ENCODE data around the gene ALPK3. TPM values are rescaled to one million over a fixed set of nuclear protein-coding genes. Genes with fewer than 3 reads are reported as not detected.
A peak's percentile ranks its signal among the peaks of the same experiment; 100 is the strongest.

Gene ALPK3
- total and polyA plus RNA-seq, 9 of the 15 experiments (the other 6 are each of a cell fraction or from before 2014, with no cell fraction given), result 0.04 to 1.0 (median 0.07) TPM; not detected in 2

DNA sequence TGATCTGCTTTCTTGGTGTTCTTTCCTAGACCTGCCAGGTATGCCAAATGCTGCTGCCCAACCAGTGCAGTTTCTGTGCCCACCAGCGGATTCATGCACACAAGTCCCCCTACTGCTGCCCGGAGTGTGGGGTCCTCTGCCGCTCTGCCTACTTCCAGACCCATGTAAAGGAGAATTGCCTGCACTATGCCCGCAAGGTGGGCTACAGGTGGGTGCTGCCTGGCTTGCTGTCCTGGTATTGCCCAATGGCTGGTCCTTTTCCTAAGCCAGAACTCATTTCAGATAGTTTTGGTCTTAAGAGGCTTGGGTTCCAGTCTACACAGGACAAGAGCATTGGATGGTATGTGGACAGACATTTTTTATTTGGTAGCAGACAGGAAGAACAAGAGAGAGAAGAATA, 26.5 kb upstream of the ALPK3 start (continued):
- TF ChIP-seq, protein P1, sequence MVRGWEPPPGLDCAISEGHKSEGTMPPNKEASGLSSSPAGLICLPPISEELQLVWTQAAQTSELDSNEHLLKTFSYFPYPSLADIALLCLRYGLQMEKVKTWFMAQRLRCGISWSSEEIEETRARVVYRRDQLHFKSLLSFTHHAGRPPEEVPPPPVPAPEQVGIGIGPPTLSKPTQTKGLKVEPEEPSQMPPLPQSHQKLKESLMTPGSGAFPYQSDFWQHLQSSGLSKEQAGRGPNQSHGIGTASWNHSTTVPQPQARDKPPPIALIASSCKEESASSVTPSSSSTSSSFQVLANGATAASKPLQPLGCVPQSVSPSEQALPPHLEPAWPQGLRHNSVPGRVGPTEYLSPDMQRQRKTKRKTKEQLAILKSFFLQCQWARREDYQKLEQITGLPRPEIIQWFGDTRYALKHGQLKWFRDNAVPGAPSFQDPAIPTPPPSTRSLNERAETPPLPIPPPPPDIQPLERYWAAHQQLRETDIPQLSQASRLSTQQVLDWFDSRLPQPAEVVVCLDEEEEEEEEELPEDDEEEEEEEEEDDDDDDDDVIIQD (CRISPR knock-in tag; IDR thresholded peaks at IDR 0.05), result no peak
- TF ChIP-seq HMG20B (CRISPR knock-in tag; IDR thresholded peaks at IDR 0.05), result no peak
- TF ChIP-seq, protein P2, sequence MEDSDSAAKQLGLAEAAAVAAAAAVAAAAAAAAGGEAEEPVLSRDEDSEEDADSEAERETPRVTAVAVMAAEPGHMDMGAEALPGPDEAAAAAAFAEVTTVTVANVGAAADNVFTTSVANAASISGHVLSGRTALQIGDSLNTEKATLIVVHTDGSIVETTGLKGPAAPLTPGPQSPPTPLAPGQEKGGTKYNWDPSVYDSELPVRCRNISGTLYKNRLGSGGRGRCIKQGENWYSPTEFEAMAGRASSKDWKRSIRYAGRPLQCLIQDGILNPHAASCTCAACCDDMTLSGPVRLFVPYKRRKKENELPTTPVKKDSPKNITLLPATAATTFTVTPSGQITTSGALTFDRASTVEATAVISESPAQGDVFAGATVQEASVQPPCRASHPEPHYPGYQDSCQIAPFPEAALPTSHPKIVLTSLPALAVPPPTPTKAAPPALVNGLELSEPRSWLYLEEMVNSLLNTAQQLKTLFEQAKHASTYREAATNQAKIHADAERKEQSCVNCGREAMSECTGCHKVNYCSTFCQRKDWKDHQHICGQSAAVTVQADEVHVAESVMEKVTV (CRISPR knock-in tag; IDR thresholded peaks at IDR 0.05), result no peak
- TF ChIP-seq TRIM24 (IDR thresholded peaks at IDR 0.05), result no peak

DNA sequence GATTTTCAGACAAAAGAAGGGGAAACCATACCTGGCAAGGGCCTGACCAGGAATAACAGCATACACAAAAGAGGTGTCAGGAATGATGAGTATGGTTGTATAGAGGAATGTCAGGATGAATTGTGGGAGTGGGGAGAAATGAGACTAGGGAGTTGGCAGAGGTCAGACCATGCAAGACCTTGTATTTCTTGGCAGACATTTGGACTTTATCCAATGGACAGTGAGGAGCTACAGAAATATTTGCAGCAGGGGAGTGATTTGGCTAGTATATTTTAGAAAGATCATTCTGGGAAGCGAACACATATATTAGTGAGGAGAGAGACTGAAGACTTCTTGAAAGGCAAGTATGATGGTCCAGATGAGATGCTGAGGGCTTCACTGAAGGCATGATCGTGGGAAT, 25.4 kb upstream of the ALPK3 start:
- Histone ChIP-seq H3K27ac (ENCODE audit: extremely low read depth, low read depth, low read length) (no peak overlapping the region), H3K9ac (ENCODE audit: insufficient read depth in 1 of 2, low read depth in 2 of 2, low read length in 2 of 2) (no peak overlapping the region), H4K20me1 (replicated peaks; ENCODE audit: control insufficient read depth, insufficient read depth, low read length) (peaks cover 6% of the 10 kb centered on the region), H3K9me1 (ENCODE audit: control insufficient read depth, insufficient read depth, low read length) (no peaks in the 10 kb centered on the region), H3K4me2 (ENCODE audit: insufficient read depth, low read length) (no peak overlapping the region), H3K9me3 (replicated peaks; ENCODE audit: control insufficient read depth, insufficient read depth, low read depth, low read length) (no peaks in the 10 kb centered on the region), H3K4me1 (replicated peaks in 1 of 2; ENCODE audit: control insufficient read depth in 2 of 2, insufficient read depth in 2 of 2, low read length in 2 of 2) (no peaks in the 10 kb centered on the region; a peak in 1 of 5 replicates), H3K36me3 (ENCODE audit: control insufficient read depth, insufficient read depth, low read length) (peaks cover 72% of the 10 kb centered on the region), H3K27me3 (ENCODE audit: control insufficient read depth in 2 of 2, insufficient read depth in 2 of 2, low read length in 2 of 2) (no peaks in the 10 kb centered on the region), H3K79me2 (ENCODE audit: control insufficient read depth, insufficient read depth, low read length) (peaks cover 27% of the 10 kb centered on the region), H2AFZ (ENCODE audit: low read depth, low read length) (no peak overlapping the region), H3K4me3 (no peak overlapping the region)
- WGBS (ENCODE audit: insufficient coverage, low coverage, missing lambda C conversion rate), result 100% methylated on average over 2 of the region's 2 CpGs
- FAIRE-seq, result no peak
- in situ Hi-C loops (cut with MboI) (no loop called here), intact Hi-C loops (cut with micrococcal nuclease) (no loop called here)
- TSS peak; percentile 16 for BruUV-seq (replicated peaks)
- ATAC-seq, result no peak
- ChIA-PET POLR2A (no interaction called here), CTCF (ENCODE audit: low intra/inter-chr PET ratio) (no interaction called here)
- no peak for DNase-seq (ENCODE audit: extremely low read depth in 1 of 4, low spot score in 3 of 4)
- TF ChIP-seq, protein P3, sequence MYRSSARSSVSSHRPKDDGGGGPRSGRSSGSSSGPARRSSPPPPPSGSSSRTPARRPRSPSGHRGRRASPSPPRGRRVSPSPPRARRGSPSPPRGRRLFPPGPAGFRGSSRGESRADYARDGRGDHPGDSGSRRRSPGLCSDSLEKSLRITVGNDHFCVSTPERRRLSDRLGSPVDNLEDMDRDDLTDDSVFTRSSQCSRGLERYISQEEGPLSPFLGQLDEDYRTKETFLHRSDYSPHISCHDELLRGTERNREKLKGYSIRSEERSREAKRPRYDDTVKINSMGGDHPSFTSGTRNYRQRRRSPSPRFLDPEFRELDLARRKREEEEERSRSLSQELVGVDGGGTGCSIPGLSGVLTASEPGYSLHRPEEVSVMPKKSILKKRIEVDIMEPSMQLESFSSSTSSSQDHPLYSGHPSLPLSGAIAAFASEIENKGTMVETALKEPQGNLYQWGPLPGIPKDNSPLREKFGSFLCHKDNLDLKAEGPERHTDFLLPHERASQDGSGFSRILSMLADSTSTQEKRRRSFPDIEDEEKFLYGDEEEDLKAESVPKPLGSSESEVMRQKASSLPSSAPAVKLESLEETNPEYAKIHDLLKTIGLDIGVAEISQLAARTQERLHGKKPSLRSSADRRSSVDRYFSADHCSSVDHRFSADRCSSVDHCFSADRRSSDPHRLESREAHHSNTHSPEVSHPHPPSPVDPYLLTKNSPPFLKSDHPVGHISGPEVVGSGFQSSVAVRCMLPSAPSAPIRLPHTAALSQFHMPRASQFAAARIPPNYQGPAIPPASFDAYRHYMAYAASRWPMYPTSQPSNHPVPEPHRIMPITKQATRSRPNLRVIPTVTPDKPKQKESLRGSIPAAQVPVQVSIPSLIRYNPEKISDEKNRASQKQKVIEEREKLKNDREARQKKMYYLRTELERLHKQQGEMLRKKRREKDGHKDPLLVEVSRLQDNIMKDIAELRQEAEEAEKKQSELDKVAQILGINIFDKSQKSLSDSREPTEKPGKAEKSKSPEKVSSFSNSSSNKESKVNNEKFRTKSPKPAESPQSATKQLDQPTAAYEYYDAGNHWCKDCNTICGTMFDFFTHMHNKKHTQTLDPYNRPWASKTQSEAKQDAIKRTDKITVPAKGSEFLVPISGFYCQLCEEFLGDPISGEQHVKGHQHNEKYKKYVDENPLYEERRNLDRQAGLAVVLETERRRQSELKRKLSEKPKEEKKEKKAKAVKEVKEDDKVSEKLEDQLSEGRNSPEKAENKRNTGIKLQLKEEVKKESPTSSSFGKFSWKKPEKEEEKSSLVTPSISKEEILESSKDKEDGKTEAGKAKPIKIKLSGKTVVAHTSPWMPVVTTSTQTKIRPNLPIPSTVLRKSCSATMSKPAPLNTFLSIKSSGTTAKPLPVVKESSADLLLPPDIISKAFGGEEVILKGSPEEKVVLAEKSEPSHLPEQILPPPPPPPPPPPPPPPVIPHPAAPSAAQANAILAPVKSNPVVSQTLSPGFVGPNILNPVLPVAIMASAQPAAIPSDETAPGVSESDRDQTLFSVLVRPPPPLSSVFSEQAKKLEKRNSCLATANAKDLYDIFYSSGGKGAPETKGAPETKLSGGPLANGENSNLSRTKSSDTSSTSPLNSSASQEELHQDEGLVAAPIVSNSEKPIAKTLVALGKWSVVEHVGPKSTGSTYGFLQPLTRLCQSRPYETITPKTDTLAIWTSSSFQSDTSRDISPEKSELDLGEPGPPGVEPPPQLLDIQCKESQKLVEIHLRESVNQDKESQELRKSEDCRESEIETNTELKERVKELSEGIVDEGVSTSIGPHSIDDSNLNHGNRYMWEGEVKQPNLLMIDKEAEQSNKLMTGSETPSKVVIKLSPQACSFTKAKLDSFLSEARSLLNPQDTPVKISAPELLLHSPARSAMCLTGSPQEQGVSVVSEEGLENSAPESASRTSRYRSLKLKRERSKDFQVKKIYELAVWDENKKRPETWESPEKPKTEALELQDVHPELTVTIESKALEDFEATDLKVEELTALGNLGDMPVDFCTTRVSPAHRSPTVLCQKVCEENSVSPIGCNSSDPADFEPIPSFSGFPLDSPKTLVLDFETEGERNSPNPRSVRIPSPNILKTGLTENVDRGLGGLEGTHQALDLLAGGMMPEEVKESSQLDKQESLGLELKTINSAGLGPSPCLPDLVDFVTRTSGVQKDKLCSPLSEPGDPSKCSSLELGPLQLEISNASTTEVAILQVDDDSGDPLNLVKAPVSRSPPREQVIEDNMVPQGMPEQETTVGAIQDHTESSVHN (IDR thresholded peaks at IDR 0.05; ENCODE audit: borderline replicate concordance in 1 of 2, low read depth in 1 of 2), result no peak
- TF ChIP-seq CBX2 (IDR thresholded peaks at IDR 0.05; ENCODE audit: insufficient read depth, low read length, poor library complexity, severe bottlenecking), result no peak

Measured in K562 (cell line).